DND-41 (cell line): ENCODE results near the gene LYPD8.
"Not testable (repeated sequence)": the region's sequence is repeated elsewhere in the genome, so short reads cannot be mapped to it uniquely, and the experiment has no call there.

Source experiments
- ATAC-seq: fragments of 200-7000 bp; cut with Tn5 transposase; 3 replicates; pipeline ENCODE4 v1.9.1; 2021; ENCODE audit warnings: low read depth; ENCODE audit not compliant: insufficient read depth
- DNase-seq: peaks from one replicate; pipeline ENCODE4 v3.0.0-alpha.2; 2020
- H2AFZ ChIP-seq: 2 replicates; pipeline ENCODE4 v1.6.0; 2012; ENCODE audit warnings: low read depth, low read length
- H3K27ac ChIP-seq: 2 replicates; pipeline ENCODE4 v1.5.1; 2012; ENCODE audit warnings: low read length, inconsistent platforms
- H3K27me3 ChIP-seq: fragments of 200-600 bp; sonication (generic); 2 replicates; pipeline ENCODE4 v1.6.0; 2012; ENCODE audit warnings: low read length, mild to moderate bottlenecking, inconsistent platforms; ENCODE audit not compliant: insufficient read depth, poor library complexity
- H3K36me3 ChIP-seq: 2 replicates; pipeline ENCODE4 v1.5.1; 2012; ENCODE audit warnings: low read length, inconsistent platforms; ENCODE audit not compliant: insufficient read depth
- H3K4me1 ChIP-seq: 2 replicates; pipeline ENCODE4 v1.5.1; 2012; ENCODE audit warnings: mild to moderate bottlenecking, low read length; ENCODE audit not compliant: insufficient read depth
- H3K4me2 ChIP-seq: 2 replicates; pipeline ENCODE4 v1.6.0; 2012; ENCODE audit warnings: mild to moderate bottlenecking, moderate library complexity, low read length, inconsistent platforms; ENCODE audit not compliant: insufficient read depth
- H3K4me3 ChIP-seq, 2 experiments: fragments of 200-600 bp in 1 of 2; shearing (Covaris generic) in 1 of 2; 2 replicates each; pipeline ENCODE4 v1.5.1; 2012 to 2016; ENCODE audit warnings: inconsistent platforms in 2 of 2, low read length in 2 of 2, mild to moderate bottlenecking in 2 of 2, low read depth in 1 of 2, moderate library complexity in 1 of 2
- H3K79me2 ChIP-seq: 2 replicates; pipeline ENCODE4 v1.6.0; 2012; ENCODE audit warnings: low read length, inconsistent platforms; ENCODE audit not compliant: insufficient read depth
- H3K9ac ChIP-seq: 2 replicates; pipeline ENCODE4 v1.6.0; 2012; ENCODE audit warnings: low read depth, mild to moderate bottlenecking, inconsistent platforms, low read length, moderate library complexity
- H3K9me3 ChIP-seq: 2 replicates; pipeline ENCODE4 v1.5.1; 2012; ENCODE audit warnings: low read length, moderate library complexity, mild to moderate bottlenecking, inconsistent platforms; ENCODE audit not compliant: insufficient read depth, severe bottlenecking
- H4K20me1 ChIP-seq: 2 replicates; pipeline ENCODE4 v1.6.0; 2012; ENCODE audit warnings: low read length; ENCODE audit not compliant: insufficient read depth
- CTCF ChIP-seq: IDR thresholded peaks from 2 replicates; pipeline ENCODE4 v1.5.1; 2012; ENCODE audit warnings: borderline replicate concordance, low read length, moderate library complexity, mild to moderate bottlenecking; ENCODE audit not compliant: poor library complexity, severe bottlenecking; ENCODE audit errors: extremely low read depth
- EZH2 ChIP-seq: IDR thresholded peaks from 3 replicates; pipeline ENCODE4 v1.6.1; 2012; ENCODE audit warnings: borderline replicate concordance, low read depth, mild to moderate bottlenecking, moderate library complexity, low read length, inconsistent platforms; ENCODE audit not compliant: severe bottlenecking

The LYPD8 gene

DNA sequence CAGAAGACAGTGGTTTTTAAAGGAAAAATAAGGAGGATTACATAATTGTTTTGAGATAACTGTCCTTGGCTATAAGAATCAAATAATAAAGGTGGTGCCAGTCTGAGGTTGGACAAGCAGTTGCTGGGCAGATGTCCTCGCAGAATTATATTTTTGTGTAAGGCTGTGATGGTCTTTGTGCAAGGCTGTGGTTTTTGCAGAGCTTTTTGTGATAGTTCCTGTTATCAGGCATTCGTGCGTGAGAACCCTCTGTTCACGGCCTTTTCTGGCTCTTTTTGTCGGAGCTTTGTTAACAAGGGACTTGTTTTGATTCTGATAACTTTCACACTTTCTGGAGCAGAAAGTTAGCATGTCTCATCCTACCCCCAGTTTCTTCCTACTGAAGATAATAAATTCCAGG lies 36.8 kb upstream of the LYPD8 start:
- no peaks in the 10 kb centered on the region for H3K4me1 ChIP-seq
- no peak for TF ChIP-seq EZH2
- no peak overlapping the region for H3K27ac ChIP-seq
- no peak overlapping the region for H3K9ac ChIP-seq
- H3K79me2 ChIP-seq: no peaks in the 10 kb centered on the region
- H3K27me3 ChIP-seq: no peaks in the 10 kb centered on the region
- no peak overlapping the region for H3K4me3 ChIP-seq
- DNase-seq (no peak), ATAC-seq (no peak)
- H3K4me2 ChIP-seq: no peak overlapping the region
- no peaks in the 10 kb centered on the region for H3K9me3 ChIP-seq
- H4K20me1 ChIP-seq: no peaks in the 10 kb centered on the region
- H3K36me3 ChIP-seq: no peaks in the 10 kb centered on the region
- no peak overlapping the region for H2AFZ ChIP-seq

DNA sequence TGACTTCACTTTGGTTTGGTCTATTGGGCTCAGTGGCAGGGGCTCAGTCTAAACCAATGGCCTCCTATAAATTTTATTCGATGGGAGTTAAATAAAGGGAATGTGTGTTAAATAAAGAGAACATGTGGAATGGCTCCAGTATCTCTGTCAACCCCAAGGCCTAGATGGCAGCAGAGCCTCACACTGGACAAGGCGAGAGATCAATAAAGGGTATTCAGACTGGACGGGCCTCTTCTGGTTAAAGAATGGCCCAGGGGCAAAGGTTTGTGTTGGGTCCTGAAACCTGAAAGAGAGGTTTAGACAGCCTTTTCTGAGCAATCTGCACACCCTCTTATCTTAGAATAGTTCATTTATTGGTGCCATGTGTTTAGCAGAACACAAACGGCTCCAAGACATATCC lies 35.5 kb upstream of the LYPD8 start:
- Histone ChIP-seq H3K79me2 (no peaks in the 10 kb centered on the region), H3K27me3 (no peaks in the 10 kb centered on the region), H3K4me3 (no peak overlapping the region), H3K36me3 (no peaks in the 10 kb centered on the region), H3K4me1 (no peaks in the 10 kb centered on the region), H2AFZ (no peak overlapping the region), H4K20me1 (no peaks in the 10 kb centered on the region), H3K9me3 (no peaks in the 10 kb centered on the region), H3K9ac (no peak overlapping the region), H3K27ac (no peak overlapping the region), H3K4me2 (no peak overlapping the region)
- ATAC-seq (no peak), DNase-seq (no peak)
- TF ChIP-seq CTCF (no peak), EZH2 (no peak)

- Histone ChIP-seq H3K79me2 (no peaks in the 10 kb centered on the region), H3K4me2 (no peak overlapping the region), H3K27ac (no peak overlapping the region), H3K9ac (no peak overlapping the region), H3K36me3 (no peaks in the 10 kb centered on the region), H3K4me3 (no peak overlapping the region), H2AFZ (no peak overlapping the region), H3K4me1 (no peaks in the 10 kb centered on the region), H4K20me1 (no peaks in the 10 kb centered on the region), H3K27me3 (no peaks in the 10 kb centered on the region), H3K9me3 (no peaks in the 10 kb centered on the region)
- no peak for DNase-seq
- TF ChIP-seq EZH2 (no peak), CTCF (no peak)
- ATAC-seq: no peak
Observed at GRCh38 chr1:248790456-248790855, 34.9 kb upstream of the LYPD8 start.

DNA sequence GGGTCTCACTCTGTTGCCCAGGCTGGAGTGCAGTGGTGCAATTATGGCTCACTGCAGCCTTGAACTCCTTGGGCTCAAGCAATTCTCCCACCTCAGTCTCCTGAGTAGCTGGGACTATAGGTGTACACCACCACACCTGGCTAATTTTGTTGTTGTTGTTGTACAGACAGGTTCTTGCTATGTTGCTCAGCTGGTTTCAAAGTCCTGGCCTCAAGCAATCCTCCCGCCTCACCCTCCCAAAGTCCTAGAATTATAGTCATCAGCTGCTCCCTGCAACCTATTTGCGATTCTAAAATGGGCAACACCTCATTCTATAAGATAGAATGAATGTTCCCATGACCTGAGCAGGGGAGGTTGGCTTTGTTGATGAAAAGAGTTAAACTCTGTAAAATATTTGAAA lies 33.8 kb upstream of the LYPD8 start:
- H3K4me1 ChIP-seq, H3K79me2 ChIP-seq, H3K9ac ChIP-seq, H3K9me3 ChIP-seq, H4K20me1 ChIP-seq, H2AFZ ChIP-seq, DNase-seq, H3K27ac ChIP-seq, ATAC-seq, H3K4me3 ChIP-seq, H3K4me2 ChIP-seq, H3K27me3 ChIP-seq, H3K36me3 ChIP-seq: not testable (repeated sequence)
